Measurements from ENCODE around the gene MON2. TPM values are rescaled to one million over a fixed set of nuclear protein-coding genes. Genes with fewer than 3 reads are reported as not detected.

Gene MON2
- total and polyA plus RNA-seq, 2 of the 8 experiments (the other 6 are each of a cell fraction or from before 2014, with no cell fraction given), result 3.8 to 21.8 TPM

- Histone ChIP-seq H3K27me3 (replicated peaks in 1 of 4; ENCODE audit: control insufficient read depth in 3 of 4, extremely low read depth in 1 of 4, insufficient read depth in 3 of 4, low read length in 3 of 4) (no peaks in the 10 kb centered on the region), H4K8ac (ENCODE audit: extremely low read depth, insufficient read depth, low read length) (no peak overlapping the region), H3K9ac (replicated peaks in 1 of 4; ENCODE audit: extremely low read depth in 1 of 4, low read depth in 3 of 4, low read length in 3 of 4) (no peak overlapping the region), H3K36me3 (ENCODE audit: control insufficient read depth in 2 of 4, insufficient read depth in 4 of 4, low read length in 3 of 4) (no peaks in the 10 kb centered on the region; a peak in 1 of 8 replicates), H3K14ac (ENCODE audit: insufficient read length) (no peak overlapping the region), H2BK120ac (replicated peaks; ENCODE audit: low read depth, low read length) (no peak overlapping the region), H3K4me1 (replicated peaks in 1 of 4; ENCODE audit: control insufficient read depth in 3 of 4, insufficient read depth in 4 of 4, low read length in 3 of 4) (peaks cover 0 to 10% (median 0%) of the 10 kb centered on the region in 4 experiments; a peak in 2 of 7 replicates), H2BK5ac (ENCODE audit: low read depth, low read length) (no peak overlapping the region), H2BK12ac (ENCODE audit: low read depth, low read length) (no peak overlapping the region), H3K9me3 (ENCODE audit: insufficient read depth in 2 of 2, low read depth in 1 of 2, low read length in 1 of 2) (no peaks in the 10 kb centered on the region), H4K91ac (replicated peaks; ENCODE audit: insufficient read length, low read length) (no peak overlapping the region), H3K79me2 (ENCODE audit: control insufficient read depth in 1 of 2, insufficient read depth in 2 of 2, low read length in 2 of 2) (no peaks in the 10 kb centered on the region), H4K20me1 (replicated peaks in 1 of 2; ENCODE audit: control insufficient read depth in 1 of 2, insufficient read depth in 2 of 2, low read length in 2 of 2) (no peaks in the 10 kb centered on the region), H3K4ac (replicated peaks; ENCODE audit: insufficient read length, low read depth, low read length) (no peak overlapping the region), H2BK15ac (ENCODE audit: low read length) (no peak overlapping the region), H2BK20ac (ENCODE audit: low read length) (no peak overlapping the region), H3K27ac (ENCODE audit: low read depth, low read length) (no peak overlapping the region), H2AK5ac (ENCODE audit: low read depth, low read length) (no peak overlapping the region), H3K18ac (ENCODE audit: extremely low read depth, low read length) (no peak overlapping the region), H3K23me2 (ENCODE audit: low read depth, low read length) (no peaks in the 10 kb centered on the region), H3K79me1 (ENCODE audit: low read depth, low read length) (no peaks in the 10 kb centered on the region; the same call in 1 of the 2 replicates), H3K4me2 (ENCODE audit: insufficient read depth in 1 of 2, low read depth in 2 of 2, low read length in 2 of 2) (no peak overlapping the region), H3K23ac (ENCODE audit: insufficient read length) (no peak overlapping the region), H3K56ac (replicated peaks; ENCODE audit: insufficient read length, low read depth, low read length) (no peak overlapping the region), H3K4me3 (ENCODE audit: extremely low read depth in 1 of 4, insufficient read depth in 2 of 4, low read depth in 3 of 4, low read length in 4 of 4) (no peak overlapping the region), H4K5ac (ENCODE audit: insufficient read length, low read depth, low read length) (no peak overlapping the region), H2AFZ (ENCODE audit: low read length) (no peak overlapping the region)
- DNase-seq (ENCODE audit: low read depth in 1 of 2, low spot score in 2 of 2) (no peak), FAIRE-seq (no peak)
- ChIA-PET POLR2A (ENCODE audit: partially characterized antibody) (interaction anchor here (1.4 to 1.7 kb wide), 3 partner anchors 8 to 39 kb away, joined by 4 to 5 read pairs (median 4); no protein-coding TSS in a partner anchor), CTCF (ENCODE audit: partially characterized antibody) (interaction anchor here (1.0 to 2.7 kb wide), 2 partner anchors 8 to 154 kb away, joined by 4 to 8 read pairs; no protein-coding TSS in a partner anchor)
- TF ChIP-seq EGR1 (IDR thresholded peaks at IDR 0.05; ENCODE audit: borderline replicate concordance, low read depth, low read length) (no peak), BCL11A (IDR thresholded peaks at IDR 0.05; ENCODE audit: low read depth in 2 of 2, low read length in 2 of 2) (no peak)
- WGBS, 2 experiments (ENCODE audit: extremely low coverage in 1 of 2, insufficient coverage in 1 of 2, insufficient read length in 1 of 2, insufficient replicate concordance in 2 of 2, low coverage in 1 of 2, low lambda C conversion rate in 2 of 2, missing lambda C conversion rate in 1 of 2), result 93% methylated on average over 4 of the region's 4 CpGs; no CpG with 5 or more reads in 1 of the 2 experiments
Measured at GRCh38 chr12:62640910-62641448, 174.4 kb downstream of the MON2 start.
